ENCODE results near the gene ULBP3. TPM values are rescaled to one million over a fixed set of nuclear protein-coding genes. Genes with fewer than 3 reads are reported as not detected.
A peak's percentile ranks its signal among the peaks of the same experiment; 100 is the strongest.

ULBP3 gene
- total RNA-seq (11.1 and 12.8 TPM in 2 replicates), polyA plus RNA-seq (3.4 and 5.8 TPM in 2 replicates)

DNA sequence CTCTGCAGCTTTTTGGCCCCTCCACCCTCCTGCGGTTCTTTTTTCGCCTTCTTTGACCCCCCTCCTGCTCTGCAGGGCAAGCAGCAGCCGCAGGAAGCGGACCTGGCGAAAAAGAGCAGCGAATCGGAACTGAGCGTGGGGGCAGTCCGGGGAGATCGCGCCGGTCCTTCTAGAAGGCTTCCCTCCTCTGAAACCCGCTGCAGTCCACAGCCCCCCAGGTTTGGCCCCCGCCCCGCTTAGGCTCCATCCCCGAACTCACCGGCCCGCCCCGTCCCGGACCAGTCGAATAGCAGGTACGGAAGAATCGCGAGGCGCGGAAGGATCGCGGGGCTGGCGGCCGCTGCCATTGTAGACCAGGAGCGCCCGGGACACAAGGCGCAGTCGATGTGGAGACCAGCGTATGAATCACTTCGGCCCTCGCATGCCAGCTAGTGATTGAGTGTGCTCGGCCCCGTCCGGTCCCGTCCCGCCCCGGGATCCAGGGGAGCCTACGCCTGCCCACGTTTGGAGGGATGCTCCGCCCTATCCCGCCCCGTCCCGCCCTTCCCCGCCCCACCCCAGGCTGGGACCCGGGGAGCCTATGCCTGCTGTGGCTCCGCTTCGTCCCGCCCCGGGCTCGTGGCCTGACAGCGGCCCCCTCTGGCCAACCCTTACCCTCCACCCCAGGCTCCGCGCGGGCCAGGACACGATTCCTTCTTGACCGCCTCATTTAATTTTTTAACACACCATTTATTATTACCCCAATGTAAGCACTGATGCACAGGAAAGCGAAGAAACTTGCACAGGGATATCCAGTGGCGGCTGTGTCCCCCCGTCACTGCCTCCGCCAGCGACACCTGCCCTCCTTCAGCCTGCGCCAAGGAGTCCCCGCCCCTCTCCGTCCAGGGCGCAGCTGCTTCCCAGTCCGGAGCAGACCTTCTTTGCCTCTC lies at the start of gene ULBP3:
Gene ULBP3, minus strand, starts transcription at position 402 of the 929 bp plus-strand sequence. Its CDS starts 55 bp downstream, at position 347.
- TF ChIP-seq, protein P1, sequence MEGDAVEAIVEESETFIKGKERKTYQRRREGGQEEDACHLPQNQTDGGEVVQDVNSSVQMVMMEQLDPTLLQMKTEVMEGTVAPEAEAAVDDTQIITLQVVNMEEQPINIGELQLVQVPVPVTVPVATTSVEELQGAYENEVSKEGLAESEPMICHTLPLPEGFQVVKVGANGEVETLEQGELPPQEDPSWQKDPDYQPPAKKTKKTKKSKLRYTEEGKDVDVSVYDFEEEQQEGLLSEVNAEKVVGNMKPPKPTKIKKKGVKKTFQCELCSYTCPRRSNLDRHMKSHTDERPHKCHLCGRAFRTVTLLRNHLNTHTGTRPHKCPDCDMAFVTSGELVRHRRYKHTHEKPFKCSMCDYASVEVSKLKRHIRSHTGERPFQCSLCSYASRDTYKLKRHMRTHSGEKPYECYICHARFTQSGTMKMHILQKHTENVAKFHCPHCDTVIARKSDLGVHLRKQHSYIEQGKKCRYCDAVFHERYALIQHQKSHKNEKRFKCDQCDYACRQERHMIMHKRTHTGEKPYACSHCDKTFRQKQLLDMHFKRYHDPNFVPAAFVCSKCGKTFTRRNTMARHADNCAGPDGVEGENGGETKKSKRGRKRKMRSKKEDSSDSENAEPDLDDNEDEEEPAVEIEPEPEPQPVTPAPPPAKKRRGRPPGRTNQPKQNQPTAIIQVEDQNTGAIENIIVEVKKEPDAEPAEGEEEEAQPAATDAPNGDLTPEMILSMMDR (IDR thresholded peaks at IDR 0.05; ENCODE audit: low read depth, low read length), result peak; percentile 55
- H3K27ac ChIP-seq, result no peak within 1 kb of the TSS

DNA sequence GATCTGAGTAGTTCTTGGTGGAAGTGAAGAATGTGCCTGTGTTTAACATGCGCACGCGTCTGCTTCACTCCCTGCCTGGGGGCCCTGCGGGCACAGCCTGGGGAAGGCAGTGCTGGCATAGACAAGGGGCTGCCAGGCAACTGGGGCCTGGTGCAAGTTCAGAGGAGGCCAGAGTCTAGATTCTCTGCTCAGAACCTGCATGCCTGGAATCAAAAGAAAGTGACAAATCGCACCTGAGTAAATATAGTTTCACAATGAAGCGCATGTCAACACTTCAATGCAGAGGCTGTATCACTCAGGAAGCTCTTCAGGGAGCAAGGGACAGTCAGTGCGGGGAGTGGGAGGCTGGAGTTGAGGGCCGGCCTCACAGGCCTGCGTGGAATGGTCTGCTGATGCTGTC lies 49.7 kb upstream of the ULBP3 start:
- Histone ChIP-seq H3K4me3 (no peak overlapping the region), H3K4me1 (ENCODE audit: low read depth) (peaks cover 10% of the 10 kb centered on the region), H3K9me3 (ENCODE audit: low read depth) (no peaks in the 10 kb centered on the region), H3K36me3 (no peaks in the 10 kb centered on the region), H3K27ac (no peak overlapping the region), H3K27me3 (peaks cover 4% of the 10 kb centered on the region)
- DNase-seq (ENCODE audit: low read depth in 1 of 2, low spot score in 1 of 2), result no peak
- TF ChIP-seq, protein P1 (IDR thresholded peaks at IDR 0.05; ENCODE audit: low read depth, low read length), result no peak

More for the DNA sequence above, at the start of gene ULBP3:
- no peaks in the 10 kb centered on the region for H3K9me3 ChIP-seq (ENCODE audit: low read depth)
- H3K27me3 ChIP-seq, result peaks cover 7% of the 10 kb centered on the region
- H3K4me1 ChIP-seq (ENCODE audit: low read depth), result no peaks in the 10 kb centered on the region
- DNase-seq (ENCODE audit: low read depth in 1 of 2, low spot score in 1 of 2), result peak; percentile 93 to 95
- no peaks in the 10 kb centered on the region for H3K36me3 ChIP-seq
- H3K4me3 ChIP-seq, result peak within 1 kb of the TSS; percentile 46

DNA sequence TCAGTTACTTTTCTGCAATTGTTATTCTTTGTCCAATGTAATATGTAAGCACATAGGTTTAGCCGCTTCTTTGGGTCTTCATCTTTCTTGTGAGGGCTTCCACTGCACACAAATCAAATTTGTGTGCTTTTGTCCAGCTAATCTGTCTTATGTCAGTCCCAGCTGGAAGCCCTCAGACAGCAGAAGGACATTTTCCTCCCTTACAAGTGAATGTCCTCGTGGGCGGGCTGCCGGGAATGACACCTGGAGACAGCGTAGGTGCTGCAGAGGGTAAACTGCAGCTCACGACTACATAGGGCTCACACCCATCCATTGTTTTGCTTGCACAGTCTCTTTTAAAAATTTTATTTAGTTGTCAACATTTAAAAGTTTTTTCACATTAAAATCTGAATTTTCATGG lies 49.3 kb upstream of the ULBP3 start:
- no peak for DNase-seq (ENCODE audit: low read depth in 1 of 2, low spot score in 1 of 2)
- TF ChIP-seq, protein P1 (IDR thresholded peaks at IDR 0.05; ENCODE audit: low read depth, low read length), result no peak

DNA sequence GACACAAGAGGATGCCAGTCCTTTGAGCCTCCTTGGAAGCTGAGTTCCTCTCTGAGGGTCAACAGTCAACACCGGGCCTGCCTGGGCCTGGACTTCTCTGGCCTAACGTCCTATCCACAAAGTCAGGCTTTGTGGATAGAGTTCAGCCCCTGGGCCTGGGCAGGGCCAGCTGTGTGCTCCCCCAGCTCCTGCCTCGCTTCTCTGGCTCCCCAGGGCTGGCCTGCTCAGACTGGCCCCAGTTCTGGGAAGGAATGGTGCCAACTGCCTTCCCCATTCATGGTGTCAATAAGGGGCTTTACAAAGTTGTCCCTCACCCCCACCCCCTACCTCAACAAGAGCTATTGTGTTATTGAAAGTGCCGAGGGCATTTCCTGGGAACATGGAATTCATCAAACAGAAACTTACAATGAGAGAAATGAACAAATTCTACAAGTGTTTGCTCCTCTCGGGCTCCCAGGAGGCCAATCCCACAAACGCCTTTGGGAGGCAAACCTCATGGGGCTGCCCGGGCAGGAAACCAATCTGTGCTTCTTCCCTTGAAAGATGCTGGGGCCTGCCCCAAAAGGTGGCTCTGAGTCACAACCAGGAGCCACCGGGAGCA lies 47.4 kb upstream of the ULBP3 start:
- TF ChIP-seq, protein P1 (IDR thresholded peaks at IDR 0.05; ENCODE audit: low read depth, low read length), result no peak
- H3K4me1 ChIP-seq (ENCODE audit: low read depth), result peaks cover 10% of the 10 kb centered on the region
- H3K27me3 ChIP-seq, result no peaks in the 10 kb centered on the region
- H3K36me3 ChIP-seq, result no peaks in the 10 kb centered on the region
- no peak overlapping the region for H3K4me3 ChIP-seq
- H3K9me3 ChIP-seq (ENCODE audit: low read depth), result no peaks in the 10 kb centered on the region
- DNase-seq (ENCODE audit: low read depth in 1 of 2, low spot score in 1 of 2), result no peak
- no peak overlapping the region for H3K27ac ChIP-seq

More for the DNA sequence above, 49.3 kb upstream of the ULBP3 start:
- H3K4me1 ChIP-seq (ENCODE audit: low read depth), result peaks cover 10% of the 10 kb centered on the region
- peaks cover 4% of the 10 kb centered on the region for H3K27me3 ChIP-seq
- H3K4me3 ChIP-seq, result no peak overlapping the region
- no peak overlapping the region for H3K27ac ChIP-seq
- no peaks in the 10 kb centered on the region for H3K36me3 ChIP-seq
- no peaks in the 10 kb centered on the region for H3K9me3 ChIP-seq (ENCODE audit: low read depth)

DNA sequence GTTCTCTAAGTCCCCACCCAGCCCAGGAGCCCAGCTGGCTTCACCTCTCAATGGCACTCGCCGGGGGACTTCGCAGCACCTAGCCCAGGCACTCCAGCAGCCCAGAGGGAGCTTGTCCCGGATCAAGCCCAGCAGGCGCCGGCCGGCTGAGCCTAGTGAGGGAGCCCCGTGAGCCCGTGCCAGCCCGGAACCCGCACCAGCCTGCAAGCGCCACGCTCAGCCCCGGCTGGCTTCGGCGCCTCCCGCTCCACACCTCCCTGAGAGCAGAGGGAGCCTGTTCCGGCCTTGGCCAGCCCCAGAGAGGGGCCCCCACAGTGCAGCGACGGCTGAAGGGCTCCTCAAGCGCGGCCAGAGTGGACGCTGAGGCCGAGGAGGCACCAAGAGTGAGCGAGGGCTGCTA lies 46.8 kb upstream of the ULBP3 start:
- no peaks in the 10 kb centered on the region for H3K9me3 ChIP-seq (ENCODE audit: low read depth)
- H3K4me3 ChIP-seq, result no peak overlapping the region
- DNase-seq (ENCODE audit: low read depth in 1 of 2, low spot score in 1 of 2), result no peak
- H3K27me3 ChIP-seq, result no peaks in the 10 kb centered on the region
- H3K4me1 ChIP-seq (ENCODE audit: low read depth), result peaks cover 10% of the 10 kb centered on the region
- TF ChIP-seq, protein P1 (IDR thresholded peaks at IDR 0.05; ENCODE audit: low read depth, low read length), result no peak
- H3K36me3 ChIP-seq, result no peaks in the 10 kb centered on the region
- no peak overlapping the region for H3K27ac ChIP-seq

All from cardiac muscle cell (in vitro differentiated cells and primary cell).